DOHH2 (cell line): ENCODE data around the gene ABCC8.

ENCODE experiments used
- H3F3A ChIP-seq: fragments of 200-600 bp; sonication (generic), shearing (Covaris generic); 2 replicates; pipeline ENCODE4 v1.6.0; 2016; ENCODE audit warnings: antibody characterized with exemption, mild to moderate bottlenecking; ENCODE audit not compliant: control insufficient read depth, insufficient read depth
- H3K27ac ChIP-seq: fragments of 200-600 bp; sonication (generic); 2 replicates; pipeline ENCODE4 v1.5.1; 2014; ENCODE audit warnings: low read depth, mild to moderate bottlenecking, low read length, moderate library complexity
- H3K27me3 ChIP-seq: fragments of 200-600 bp; sonication (generic); 2 replicates; pipeline ENCODE4 v1.6.1; 2014; ENCODE audit warnings: mild to moderate bottlenecking, low read length, mixed read lengths; ENCODE audit not compliant: control insufficient read depth
- H3K36me3 ChIP-seq: fragments of 200-600 bp; sonication (generic); 2 replicates; pipeline ENCODE4 v1.6.1; 2014; ENCODE audit warnings: mild to moderate bottlenecking, low read length, moderate library complexity, mixed read lengths; ENCODE audit not compliant: control insufficient read depth
- H3K4me1 ChIP-seq: fragments of 200-600 bp; sonication (generic); 2 replicates; pipeline ENCODE4 v1.6.1; 2014; ENCODE audit warnings: mild to moderate bottlenecking, low read length, mixed read lengths; ENCODE audit not compliant: control insufficient read depth
- H3K4me2 ChIP-seq: fragments of 200-600 bp; sonication (generic); 2 replicates; pipeline ENCODE4 v1.6.0; 2014; ENCODE audit warnings: mild to moderate bottlenecking, low read length, moderate library complexity
- H3K4me3 ChIP-seq: fragments of 200-600 bp; sonication (generic); 2 replicates; pipeline ENCODE4 v1.5.1; 2014; ENCODE audit warnings: mild to moderate bottlenecking, low read length, mixed read lengths
- H3K79me2 ChIP-seq: fragments of 200-600 bp; sonication (generic); 2 replicates; pipeline ENCODE4 v1.6.1; 2014; ENCODE audit warnings: mild to moderate bottlenecking, low read length, mixed read lengths; ENCODE audit not compliant: control insufficient read depth
- H3K9me2 ChIP-seq: fragments of 200-600 bp; sonication (generic); replicated peaks from 2 replicates; pipeline ENCODE4 v1.6.1; 2014; ENCODE audit warnings: mild to moderate bottlenecking, low read length, mixed read lengths; ENCODE audit not compliant: control insufficient read depth
- H3K9me3 ChIP-seq: fragments of 200-600 bp; sonication (generic); 2 replicates; pipeline ENCODE4 v1.6.1; 2014; ENCODE audit warnings: antibody characterized with exemption, low read length, mixed read lengths; ENCODE audit not compliant: control insufficient read depth, insufficient read depth
- H4K20me1 ChIP-seq: fragments of 200-600 bp; sonication (generic); 2 replicates; pipeline ENCODE4 v1.6.0; 2014; ENCODE audit warnings: low read depth, mild to moderate bottlenecking, antibody characterized with exemption, low read length, moderate library complexity; ENCODE audit not compliant: control insufficient read depth, insufficient read depth
- CTCF ChIP-seq: fragments of 200-600 bp; sonication (generic); IDR thresholded peaks from one replicate; pipeline ENCODE4 v1.5.1; 2014; ENCODE audit warnings: antibody characterized with exemption, mild to moderate bottlenecking, low read depth, low read length; ENCODE audit not compliant: poor library complexity, severe bottlenecking
- EZH2phosphoT487 ChIP-seq: fragments of 200-600 bp; sonication (generic); IDR thresholded peaks from 2 replicates; pipeline ENCODE4 v1.6.1; 2017; ENCODE audit warnings: borderline replicate concordance, mild to moderate bottlenecking, antibody characterized with exemption, low read length, moderate library complexity, mixed read lengths

Gene ABCC8

GRCh38 chr11:17400048-17400775 lies 76.4 kb downstream of the ABCC8 start:
- TF ChIP-seq CTCF (no peak), EZH2phosphoT487 (no peak)
- H3K36me3 ChIP-seq, result no peaks in the 10 kb centered on the region
- H4K20me1 ChIP-seq, result no peaks in the 10 kb centered on the region
- H3K9me2 ChIP-seq, result no peaks in the 10 kb centered on the region
- no peaks in the 10 kb centered on the region for H3K79me2 ChIP-seq
- H3F3A ChIP-seq, result no peaks in the 10 kb centered on the region
- H3K9me3 ChIP-seq, result no peaks in the 10 kb centered on the region
- H3K4me2 ChIP-seq, result peak overlapping the region; percentile 69
- peak overlapping the region; percentile 61 for H3K4me3 ChIP-seq
- H3K27ac ChIP-seq, result peak overlapping the region; percentile 48
- H3K4me1 ChIP-seq, result peaks cover 22% of the 10 kb centered on the region
- no peaks in the 10 kb centered on the region for H3K27me3 ChIP-seq

- Histone ChIP-seq H3K4me1 (peaks cover 22% of the 10 kb centered on the region), H4K20me1 (no peaks in the 10 kb centered on the region), H3K9me3 (no peaks in the 10 kb centered on the region), H3F3A (no peaks in the 10 kb centered on the region), H3K4me3 (no peak overlapping the region), H3K9me2 (no peaks in the 10 kb centered on the region), H3K79me2 (no peaks in the 10 kb centered on the region), H3K36me3 (no peaks in the 10 kb centered on the region), H3K4me2 (no peak overlapping the region), H3K27me3 (no peaks in the 10 kb centered on the region), H3K27ac (no peak overlapping the region)
- no peak for TF ChIP-seq EZH2phosphoT487
- TF ChIP-seq CTCF, result no peak
Observed at GRCh38 chr11:17399236-17399635, 77.4 kb downstream of the ABCC8 start.

GRCh38 chr11:17397311-17398002 lies 79.2 kb downstream of the ABCC8 start:
- Histone ChIP-seq H3K4me1 (peaks cover 29% of the 10 kb centered on the region), H3K36me3 (no peaks in the 10 kb centered on the region), H3K27me3 (no peaks in the 10 kb centered on the region), H3K4me2 (no peak overlapping the region), H3F3A (0 out of 2 replicates have a peak, but pooled peaks cover 3% of the 10 kb centered on the region), H3K4me3 (no peak overlapping the region), H4K20me1 (no peaks in the 10 kb centered on the region), H3K9me3 (no peaks in the 10 kb centered on the region), H3K9me2 (no peaks in the 10 kb centered on the region), H3K27ac (no peak overlapping the region), H3K79me2 (no peaks in the 10 kb centered on the region)
- TF ChIP-seq EZH2phosphoT487, result no peak
